Keratinocyte (primary cell): Measurements from ENCODE around the gene DCHS2. TPM values are rescaled to one million over a fixed set of nuclear protein-coding genes. Genes with fewer than 3 reads are reported as not detected.

ENCODE experiments used
- DNase-seq: peaks from one replicate; pipeline ENCODE4 v3.0.0-alpha.2; 2011; ENCODE audit warnings: low read depth, missing footprints, low spot score
- FAIRE-seq: peaks from 2 replicates; lab custom pipeline; 2011; peaks lifted over from hg19 to GRCh38; lab: Jason Lieb, UNC
- H2AFZ ChIP-seq: 2 replicates; pipeline ENCODE4 v1.6.0; 2012; ENCODE audit warnings: low read length, control low read depth, inconsistent platforms; ENCODE audit not compliant: control insufficient read depth
- H3K27ac ChIP-seq: 2 replicates; pipeline ENCODE4 v1.5.1; 2011; ENCODE audit warnings: low read length; ENCODE audit not compliant: control insufficient read depth, insufficient read depth
- H3K27me3 ChIP-seq: 3 replicates; pipeline ENCODE4 v1.6.0; 2011; ENCODE audit warnings: low read length; ENCODE audit not compliant: control insufficient read depth, insufficient read depth; ENCODE audit errors: extremely low read depth
- H3K36me3 ChIP-seq, 2 experiments: 2 replicates in 1 of 2; 3 replicates in 1 of 2; pipeline ENCODE4 v1.5.1; 2011; ENCODE audit warnings: low read length in 2 of 2, mild to moderate bottlenecking in 1 of 2; ENCODE audit not compliant: control insufficient read depth in 2 of 2, insufficient read depth in 2 of 2; ENCODE audit errors: extremely low read depth in 1 of 2
- H3K4me1 ChIP-seq: 3 replicates; pipeline ENCODE4 v1.5.1; 2011; ENCODE audit warnings: low read length; ENCODE audit not compliant: control insufficient read depth, insufficient read depth; ENCODE audit errors: extremely low read depth
- H3K4me2 ChIP-seq: 3 replicates; pipeline ENCODE4 v1.6.0; 2011; ENCODE audit warnings: low read depth, low read length; ENCODE audit not compliant: control insufficient read depth, insufficient read depth; ENCODE audit errors: extremely low read depth
- H3K4me3 ChIP-seq, 3 experiments: fragments of 200-600 bp in 1 of 3; sonication (generic) in 1 of 3; 2 replicates in 2 of 3; 3 replicates in 1 of 3; pipeline ENCODE4 v1.5.1; 2011 to 2016; ENCODE audit warnings: low read length in 3 of 3, mild to moderate bottlenecking in 3 of 3, control low read depth in 2 of 3, inconsistent platforms in 1 of 3, low read depth in 1 of 3, mixed read lengths in 1 of 3, mixed run types in 1 of 3, moderate library complexity in 1 of 3; ENCODE audit not compliant: control insufficient read depth in 2 of 3, insufficient read depth in 2 of 3; ENCODE audit errors: extremely low read depth in 1 of 3
- H3K79me2 ChIP-seq: 2 replicates; pipeline ENCODE4 v1.6.0; 2012; ENCODE audit warnings: low read length; ENCODE audit not compliant: control insufficient read depth, insufficient read depth
- H3K9ac ChIP-seq: 3 replicates; pipeline ENCODE4 v1.6.0; 2011; ENCODE audit warnings: low read length; ENCODE audit not compliant: control insufficient read depth, insufficient read depth; ENCODE audit errors: extremely low read depth
- H3K9me1 ChIP-seq: 3 replicates; pipeline ENCODE4 v1.6.0; 2011; ENCODE audit warnings: low read length; ENCODE audit not compliant: control insufficient read depth, insufficient read depth; ENCODE audit errors: extremely low read depth
- H3K9me3 ChIP-seq: 2 replicates; pipeline ENCODE4 v1.5.1; 2012; ENCODE audit warnings: low read depth, low read length; ENCODE audit not compliant: control insufficient read depth
- H4K20me1 ChIP-seq: 3 replicates; pipeline ENCODE4 v1.6.0; 2011; ENCODE audit warnings: low read length; ENCODE audit not compliant: control insufficient read depth, insufficient read depth; ENCODE audit errors: extremely low read depth
- EZH2 ChIP-seq: IDR thresholded peaks from one replicate; pipeline ENCODE4 v1.6.1; 2012; ENCODE audit warnings: inconsistent platforms, mild to moderate bottlenecking, low read length, moderate library complexity
- dilution Hi-C: fragments of 300-500 bp; cut with MboI; formaldehyde crosslinking; loops from one replicate; pipeline ENCODE4 v1.7.0; 2020; ENCODE audit warnings: low sequenced_read_pairs; ENCODE audit not compliant: extremely low pct_ligation_motif_present
- polyA plus RNA-seq, 5 experiments: library from polyadenylated mRNA; depleted of rRNA in 3 of 5; stranded (reverse) in 3 of 5; stranded (forward) in 1 of 5; unstranded in 1 of 5; fragments of >200 nt; gene quantifications; 1 replicate in 1 of 5; 2 replicates in 3 of 5; 3 replicates in 1 of 5; pipeline versions ENCODE4 v1.2.1 to v1.2.3, GENCODE V29; 2011 to 2012; ENCODE audit warnings: missing spikeins in 2 of 5, low read depth in 1 of 5, low replicate concordance in 1 of 5
- TF ChIP-seq, protein P1 (sequence below), 3 experiments: IDR thresholded peaks in 1 of 3; conservative IDR thresholded peaks in 1 of 3; optimal IDR thresholded peaks in 1 of 3; 2 replicates in 2 of 3; 3 replicates in 1 of 3; pipeline versions ENCODE3 to v1.5.1; 2011; ENCODE audit warnings: low read length in 3 of 3, mild to moderate bottlenecking in 3 of 3, moderate library complexity in 2 of 3, control low read depth in 1 of 3, inconsistent platforms in 1 of 3; ENCODE audit not compliant: insufficient read depth in 2 of 3; ENCODE audit errors: extremely low read depth in 1 of 3

DCHS2 gene
- polyA plus RNA-seq, 1 donor (not counting 4 experiments of a cell fraction or from before 2014, with no cell fraction given): 0.01 TPM

DNA sequence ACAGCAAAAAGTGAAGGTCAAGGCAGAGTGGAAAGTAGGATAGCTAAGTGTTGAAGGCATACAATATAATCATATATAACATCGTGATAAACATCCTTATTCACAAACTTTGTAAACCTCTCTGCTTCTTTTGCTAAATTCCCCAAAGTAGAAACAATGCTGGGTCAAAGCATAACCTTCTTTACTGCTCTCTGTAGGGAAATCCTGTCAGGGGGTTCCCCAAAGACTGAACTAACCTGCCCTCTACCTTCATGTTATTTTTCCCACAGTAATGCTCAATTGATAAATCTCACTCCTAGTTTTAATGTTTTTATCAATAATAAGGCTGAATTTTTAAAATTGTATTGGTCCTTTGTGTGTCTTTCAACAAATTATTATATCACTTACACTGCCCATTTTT lies 55.7 kb downstream of the DCHS2 start:
- Histone ChIP-seq H3K27ac (no peak overlapping the region), H3K27me3 (no peaks in the 10 kb centered on the region), H3K36me3 (no peaks in the 10 kb centered on the region), H2AFZ (no peak overlapping the region), H3K4me2 (no peak overlapping the region), H3K4me1 (no peaks in the 10 kb centered on the region), H3K4me3 (no peak overlapping the region), H3K9me1 (no peaks in the 10 kb centered on the region), H4K20me1 (no peaks in the 10 kb centered on the region), H3K9me3 (no peaks in the 10 kb centered on the region), H3K79me2 (no peaks in the 10 kb centered on the region), H3K9ac (no peak overlapping the region)
- dilution Hi-C loops: no loop called here
- TF ChIP-seq EZH2: no peak
- TF ChIP-seq, protein P1, sequence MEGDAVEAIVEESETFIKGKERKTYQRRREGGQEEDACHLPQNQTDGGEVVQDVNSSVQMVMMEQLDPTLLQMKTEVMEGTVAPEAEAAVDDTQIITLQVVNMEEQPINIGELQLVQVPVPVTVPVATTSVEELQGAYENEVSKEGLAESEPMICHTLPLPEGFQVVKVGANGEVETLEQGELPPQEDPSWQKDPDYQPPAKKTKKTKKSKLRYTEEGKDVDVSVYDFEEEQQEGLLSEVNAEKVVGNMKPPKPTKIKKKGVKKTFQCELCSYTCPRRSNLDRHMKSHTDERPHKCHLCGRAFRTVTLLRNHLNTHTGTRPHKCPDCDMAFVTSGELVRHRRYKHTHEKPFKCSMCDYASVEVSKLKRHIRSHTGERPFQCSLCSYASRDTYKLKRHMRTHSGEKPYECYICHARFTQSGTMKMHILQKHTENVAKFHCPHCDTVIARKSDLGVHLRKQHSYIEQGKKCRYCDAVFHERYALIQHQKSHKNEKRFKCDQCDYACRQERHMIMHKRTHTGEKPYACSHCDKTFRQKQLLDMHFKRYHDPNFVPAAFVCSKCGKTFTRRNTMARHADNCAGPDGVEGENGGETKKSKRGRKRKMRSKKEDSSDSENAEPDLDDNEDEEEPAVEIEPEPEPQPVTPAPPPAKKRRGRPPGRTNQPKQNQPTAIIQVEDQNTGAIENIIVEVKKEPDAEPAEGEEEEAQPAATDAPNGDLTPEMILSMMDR (optimal IDR thresholded peaks at IDR 0.05 in 1 of 3, IDR thresholded peaks at IDR 0.05 in 1 of 3, conservative IDR thresholded peaks at IDR 0.05 in 1 of 3; ENCODE audit: extremely low read depth in 1 of 3, insufficient read depth in 2 of 3, low read length in 3 of 3): no peak
- DNase-seq (no peak), FAIRE-seq (no peak)

DNA sequence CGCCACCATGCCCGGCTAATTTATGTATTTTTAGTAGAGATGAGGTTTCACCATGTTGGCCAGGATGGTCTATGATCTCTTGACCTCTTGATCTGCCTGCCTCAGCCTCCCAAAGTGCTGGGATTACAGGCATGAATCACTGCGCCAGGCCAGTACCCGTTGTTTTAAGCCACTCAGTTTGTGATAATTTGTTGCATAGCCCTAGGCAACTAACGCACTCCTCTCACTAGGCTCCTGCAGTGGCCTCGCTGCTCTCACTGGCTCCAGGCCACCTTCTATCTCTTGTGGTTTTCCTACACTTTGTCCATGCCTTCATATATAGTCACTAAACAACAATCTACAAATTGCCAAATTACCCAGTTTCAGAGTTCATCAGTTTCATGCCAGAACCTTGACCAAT lies 58.1 kb downstream of the DCHS2 start:
- dilution Hi-C loops: no loop called here
- no peaks in the 10 kb centered on the region for H3K79me2 ChIP-seq
- H3K9ac ChIP-seq: no peak overlapping the region
- FAIRE-seq (no peak), DNase-seq (no peak)
- H3K27ac ChIP-seq: no peak overlapping the region
- no peaks in the 10 kb centered on the region for H4K20me1 ChIP-seq
- H3K27me3 ChIP-seq: no peaks in the 10 kb centered on the region
- H3K9me3 ChIP-seq: no peaks in the 10 kb centered on the region
- H3K9me1 ChIP-seq: no peaks in the 10 kb centered on the region
- H2AFZ ChIP-seq: no peak overlapping the region
- H3K36me3 ChIP-seq: no peaks in the 10 kb centered on the region
- no peaks in the 10 kb centered on the region for H3K4me1 ChIP-seq
- TF ChIP-seq, protein P1 (optimal IDR thresholded peaks at IDR 0.05 in 1 of 3, IDR thresholded peaks at IDR 0.05 in 1 of 3, conservative IDR thresholded peaks at IDR 0.05 in 1 of 3; ENCODE audit: extremely low read depth in 1 of 3, insufficient read depth in 2 of 3, low read length in 3 of 3): no peak
- no peak for TF ChIP-seq EZH2
- no peak overlapping the region for H3K4me3 ChIP-seq
- H3K4me2 ChIP-seq: no peak overlapping the region
